NCI-H2029 (cell line): ENCODE data around the gene SCRN1.

Experiments
- DNase-seq: peaks from one replicate; lab custom pipeline; 2025; lab: John Stamatoyannopoulos, UW

Gene SCRN1

GRCh38 chr7:30003098-30003497, 13.5 kb upstream of the SCRN1 start:
- no peak for DNase-seq

DNA sequence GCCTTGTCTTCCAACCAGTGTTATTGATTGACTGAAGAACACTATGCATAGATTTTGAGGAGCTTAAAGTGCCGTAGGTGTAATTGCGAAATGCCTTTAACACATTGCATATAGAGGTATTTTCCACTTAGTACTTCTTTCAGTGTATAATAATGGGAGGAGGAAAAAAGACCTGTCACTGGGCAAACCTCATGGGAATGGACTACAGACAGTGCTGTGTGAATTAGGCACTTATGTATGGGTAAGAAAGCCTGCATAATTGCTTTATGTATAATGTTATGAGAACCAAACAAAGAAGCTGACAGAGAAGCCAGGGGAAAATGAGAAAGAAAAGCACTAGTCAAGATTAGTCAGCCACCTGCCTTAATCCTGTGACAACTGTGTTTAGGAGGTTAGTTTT, 12.4 kb upstream of the SCRN1 start:
- DNase-seq, result no peak

DNA sequence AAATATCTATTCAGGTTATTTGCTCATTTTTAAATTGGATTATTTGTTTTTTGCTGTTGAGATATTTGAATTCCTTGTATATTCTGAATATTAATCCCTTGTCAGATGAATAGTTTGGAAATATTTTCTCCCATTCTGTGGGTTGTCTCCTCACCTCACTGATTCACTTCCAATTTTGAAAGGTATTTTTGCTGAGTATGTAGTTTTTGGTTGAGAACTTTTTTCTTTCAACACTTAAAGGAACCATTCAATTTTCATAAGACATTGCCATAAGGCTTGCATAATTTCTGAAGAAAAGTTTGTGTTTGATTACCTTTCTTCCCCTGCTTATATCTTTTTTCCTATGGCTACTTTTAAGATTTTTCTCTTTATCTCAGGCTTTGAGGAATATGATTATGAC, 8.9 kb upstream of the SCRN1 start:
- no peak for DNase-seq

GRCh38 chr7:29996321-29996720, 6.7 kb upstream of the SCRN1 start:
- DNase-seq, result no peak

DNA sequence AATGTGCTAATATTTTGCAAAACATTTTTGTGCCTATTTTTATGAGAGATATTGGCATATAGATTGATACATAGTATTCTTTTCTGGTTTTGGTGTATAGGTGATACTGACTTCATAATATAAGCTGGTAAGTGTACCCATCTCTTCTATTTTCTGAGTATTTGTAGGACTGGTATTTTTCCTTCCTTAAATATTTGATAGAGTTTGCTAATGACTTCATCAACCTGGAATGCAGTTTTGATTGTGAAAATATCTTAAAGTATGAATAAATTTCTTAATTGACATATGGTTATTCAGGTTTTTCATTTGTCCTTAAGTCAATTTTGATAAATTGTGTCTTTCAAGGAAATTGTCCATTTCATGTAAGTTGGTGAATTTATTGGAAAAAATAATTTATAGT, 6.1 kb upstream of the SCRN1 start:
- DNase-seq, result no peak

DNA sequence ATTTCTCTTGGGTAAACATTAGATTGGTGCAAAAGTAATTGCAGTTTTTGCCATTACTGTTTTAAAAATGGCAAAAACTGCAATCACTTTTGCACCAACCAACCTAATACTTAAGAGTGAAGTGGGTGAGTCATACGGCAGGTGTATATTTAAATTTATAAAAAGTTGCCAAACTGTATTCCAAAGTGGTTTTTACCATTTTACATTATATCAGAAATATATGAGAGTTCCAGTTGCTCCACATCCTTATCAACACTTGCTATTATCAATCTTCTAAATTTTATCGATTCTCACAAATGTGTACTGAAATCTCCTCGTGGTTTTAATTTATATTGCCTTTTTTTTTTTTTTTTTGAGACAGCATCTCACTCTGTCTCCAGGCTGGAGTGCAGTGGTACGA, 3.5 kb upstream of the SCRN1 start:
- DNase-seq, result no peak

DNA sequence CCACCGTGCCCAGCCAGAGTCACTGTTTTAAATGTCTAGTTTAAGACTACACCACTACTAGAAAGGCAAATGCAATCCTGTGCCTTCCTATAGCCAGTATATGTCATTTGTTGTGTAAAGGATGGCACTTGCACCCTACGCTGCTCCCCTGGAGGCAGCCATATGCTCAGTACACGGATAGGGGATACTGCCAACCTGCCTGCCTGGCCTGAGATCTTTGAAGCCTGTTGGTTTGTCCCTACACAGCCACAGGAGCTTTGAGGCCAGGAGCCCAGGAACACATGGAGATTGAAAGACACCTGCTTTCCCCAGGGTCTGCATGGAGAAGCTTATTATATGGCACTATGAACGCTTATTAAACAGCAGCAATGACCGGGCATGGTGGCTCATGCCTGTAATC, 2.3 kb upstream of the SCRN1 start:
- DNase-seq, result no peak

DNA sequence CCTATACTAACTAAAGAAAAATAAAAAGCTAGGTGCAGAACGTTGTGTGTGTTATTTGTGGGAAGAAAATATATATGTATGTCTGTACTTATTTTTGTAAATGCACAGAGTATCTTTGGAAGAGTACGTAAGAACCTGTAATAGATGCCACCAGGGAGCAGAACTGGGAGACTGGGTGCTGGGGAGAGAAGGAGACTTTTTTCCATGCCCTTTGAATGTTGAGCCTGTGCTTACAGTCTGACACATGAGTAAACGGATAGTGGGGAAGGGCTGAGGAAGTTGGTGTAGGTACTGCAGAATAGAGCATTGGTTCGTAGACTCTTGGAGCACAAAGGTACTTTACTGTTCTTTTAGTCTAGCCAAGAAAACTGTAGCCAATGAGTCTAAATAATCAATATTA, 1.3 kb upstream of the SCRN1 start:
- no peak for DNase-seq

DNA sequence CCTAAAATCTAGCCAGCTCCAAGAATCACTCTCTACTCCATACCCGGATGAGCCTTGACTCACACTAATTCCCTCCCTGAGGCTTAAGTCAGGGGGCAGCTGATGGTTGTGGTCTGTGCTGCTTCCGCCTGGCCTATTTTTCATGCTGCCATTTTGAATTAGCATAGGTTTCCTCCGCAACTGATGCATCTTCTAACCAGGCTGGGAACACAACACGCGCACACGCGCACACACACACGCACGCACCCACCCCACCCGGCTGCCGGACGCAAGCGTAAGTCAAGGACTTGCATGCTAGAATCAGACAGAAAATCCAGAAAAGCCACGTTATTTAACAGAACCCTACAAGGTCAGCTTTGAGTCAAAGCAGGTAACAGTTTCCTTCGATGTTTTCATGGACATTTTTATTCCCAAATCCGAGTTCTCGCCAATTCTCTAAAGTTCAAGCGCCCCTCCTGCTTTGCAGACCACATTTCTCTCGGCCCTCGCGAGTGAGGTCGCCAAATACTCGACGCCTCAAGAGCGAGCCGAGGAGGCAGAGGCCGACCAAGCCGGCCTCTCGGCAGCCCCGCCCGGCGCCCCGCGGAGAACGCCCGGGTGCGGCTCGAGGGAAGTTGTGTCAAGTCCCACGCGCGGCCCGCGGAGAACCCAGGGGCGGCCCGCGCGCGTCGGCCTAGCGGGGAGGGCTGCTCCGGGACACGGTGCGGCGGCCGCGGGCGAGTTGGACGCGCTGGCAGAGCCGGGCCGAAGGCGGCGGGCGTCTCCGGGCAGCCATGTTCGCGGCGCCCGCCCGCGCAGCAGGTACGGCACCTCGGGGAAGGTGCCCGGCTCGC, 961 bp downstream of the SCRN1 start:
- no peak for DNase-seq

- peak; percentile 17 for DNase-seq
These were observed 1.7 kb downstream of the SCRN1 start for GRCh38 chr7:29987811-29988317.

GRCh38 chr7:29987083-29987482, 2.5 kb downstream of the SCRN1 start:
- DNase-seq, result no peak

GRCh38 chr7:29980151-29980550, 9.4 kb downstream of the SCRN1 start:
- DNase-seq, result no peak

DNA sequence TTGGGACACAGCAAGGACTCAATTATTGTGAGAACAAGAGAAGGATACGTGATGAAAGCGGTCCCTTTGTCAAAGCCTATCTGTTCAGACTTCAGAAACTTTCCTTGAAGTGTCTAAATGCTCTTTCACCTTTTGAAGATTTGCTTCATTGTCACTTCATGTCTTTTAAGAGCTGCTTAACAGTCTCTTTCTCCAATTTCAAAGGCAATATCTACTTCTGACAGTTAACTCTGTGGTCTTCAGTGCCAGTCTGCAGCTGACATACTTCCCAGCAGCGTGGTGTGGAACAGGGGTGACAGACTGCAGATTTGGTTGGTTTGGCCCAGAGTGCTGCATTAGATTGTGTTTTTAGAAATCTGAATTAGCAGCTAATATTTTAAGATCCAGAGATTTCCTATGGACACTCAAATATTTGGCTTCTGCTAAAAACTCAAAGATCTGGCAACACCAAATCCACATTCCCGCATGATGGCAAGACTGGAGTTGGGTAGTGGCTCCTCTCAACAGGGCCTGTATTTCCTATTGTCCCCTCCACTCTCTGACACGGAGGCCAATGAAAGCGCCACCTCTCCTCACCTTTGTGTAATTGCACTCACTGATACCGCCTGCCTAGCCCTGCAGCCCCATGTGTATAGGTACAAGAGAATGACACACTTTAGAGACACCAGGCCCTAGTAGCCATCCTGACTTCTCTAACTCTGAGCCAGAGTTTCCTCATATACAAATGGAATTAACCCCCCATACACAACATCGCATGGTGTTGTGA, 11.5 kb downstream of the SCRN1 start:
- no peak for DNase-seq

DNA sequence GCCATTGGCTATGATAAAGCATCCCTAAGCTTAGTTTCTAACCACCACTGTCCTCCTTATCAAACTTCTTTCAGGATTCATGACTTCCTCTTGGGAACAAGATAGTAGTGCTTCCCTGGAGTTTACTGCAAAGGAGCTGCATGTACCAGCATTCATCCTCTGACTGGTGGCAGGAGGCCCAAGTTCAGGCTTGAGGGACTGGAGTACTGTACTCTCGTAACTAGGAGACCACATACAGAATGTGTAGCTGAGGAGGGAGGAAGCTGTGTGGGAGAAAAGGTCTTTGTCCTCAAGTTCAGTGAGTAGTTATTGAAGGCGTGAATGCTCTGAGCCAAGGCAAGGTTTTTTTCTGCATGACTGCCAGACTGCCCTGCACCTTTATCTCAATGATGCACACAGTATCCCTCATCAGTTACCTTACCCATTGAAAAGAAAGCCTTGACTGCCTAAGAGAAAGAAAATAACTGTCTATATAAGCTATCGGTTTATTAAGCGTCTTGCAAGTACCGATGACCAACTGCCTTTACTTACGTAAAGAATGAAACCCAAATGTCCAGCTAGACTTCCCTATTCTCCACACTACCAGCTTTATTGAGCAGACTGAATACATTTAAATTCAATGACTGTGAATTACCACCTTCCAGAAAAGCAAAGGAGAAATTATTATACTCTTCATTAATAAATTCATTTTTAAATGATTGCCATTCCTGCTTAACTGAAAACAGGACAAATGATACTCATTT, 12.8 kb downstream of the SCRN1 start:
- DNase-seq, result no peak

DNA sequence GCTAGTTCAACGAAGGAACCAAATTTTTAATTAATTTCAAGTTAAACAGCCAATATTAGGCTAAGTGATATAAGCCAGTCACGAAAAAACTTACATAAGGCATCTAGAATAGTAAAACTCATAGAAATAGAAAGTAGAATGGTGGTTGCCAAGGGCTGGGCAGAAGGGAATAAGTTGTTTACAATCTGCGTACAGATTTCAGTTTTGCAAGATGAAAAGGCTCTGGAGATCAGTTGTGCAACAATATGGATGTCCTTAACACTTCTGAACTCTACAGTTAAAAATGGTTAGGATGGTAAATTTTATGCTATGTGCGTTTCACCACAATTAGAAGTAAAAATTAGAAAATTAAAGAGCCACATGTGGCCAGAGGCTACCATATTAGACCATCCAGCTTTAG, 13.3 kb downstream of the SCRN1 start:
- DNase-seq, result no peak

- no peak for DNase-seq
These were observed 14.0 kb downstream of the SCRN1 start for GRCh38 chr7:29975561-29975960.

- DNase-seq, result no peak
These were observed 15.3 kb downstream of the SCRN1 start for GRCh38 chr7:29974286-29974685.

DNA sequence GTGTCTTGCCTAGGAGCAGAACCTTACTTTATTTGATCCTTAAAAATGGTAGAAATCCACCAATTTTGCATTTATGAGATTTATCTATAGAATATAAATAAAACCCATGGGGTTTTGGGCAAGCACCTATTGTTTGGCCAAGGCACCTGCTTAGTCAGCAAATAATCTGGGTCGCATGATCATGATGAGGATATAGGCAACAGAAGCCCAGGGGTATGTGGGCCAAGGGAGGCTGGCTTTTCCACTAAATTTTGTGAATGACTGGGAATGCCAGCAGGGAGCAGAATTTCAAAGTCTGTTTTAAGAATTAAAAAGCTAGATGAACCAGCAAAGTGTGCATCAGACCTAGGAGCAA, 17.3 kb downstream of the SCRN1 start:
- DNase-seq, result no peak

DNA sequence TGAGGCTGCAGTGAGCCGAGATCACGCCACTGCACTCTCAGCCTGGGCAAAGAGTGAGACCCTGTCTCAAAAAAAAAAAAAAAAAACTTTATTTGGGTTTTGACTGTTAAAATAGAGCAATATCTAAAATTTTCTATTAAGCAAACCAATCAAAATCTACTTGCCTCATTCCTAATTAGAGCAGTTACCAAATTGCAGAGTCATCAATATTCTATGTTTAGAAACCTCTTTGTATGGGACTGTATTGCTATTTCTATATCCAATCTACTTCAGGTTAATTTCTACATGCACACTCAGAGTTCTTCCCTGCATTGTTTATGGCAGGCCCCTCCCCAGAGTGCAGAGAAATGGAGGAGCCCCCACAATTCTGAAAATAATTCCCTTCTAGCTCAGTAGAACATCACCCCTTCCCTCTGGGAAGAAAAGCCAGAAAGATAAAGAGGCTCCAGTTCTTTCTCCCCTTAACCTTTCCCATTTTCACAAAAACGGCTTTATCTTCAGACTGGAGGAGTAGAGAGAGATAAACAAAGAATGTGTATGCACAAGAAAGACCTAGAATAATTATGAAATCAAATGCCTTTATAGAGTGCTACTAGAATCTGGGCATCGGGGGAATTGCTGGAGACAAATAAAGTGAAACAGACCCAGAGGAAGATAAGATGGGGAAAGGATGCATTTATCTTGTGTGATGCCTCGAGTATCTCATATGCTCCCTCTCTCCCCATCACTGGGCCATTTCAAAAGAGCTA, 17.9 kb downstream of the SCRN1 start:
- DNase-seq, result no peak

GRCh38 chr7:29970158-29970557, 19.4 kb downstream of the SCRN1 start:
- DNase-seq, result no peak

GRCh38 chr7:29969738-29970137, 19.9 kb downstream of the SCRN1 start:
- no peak for DNase-seq
